ENCODE results near the gene RNF150.
"Not testable (repeated sequence)": the region's sequence is repeated elsewhere in the genome, so short reads cannot be mapped to it uniquely, and the experiment has no call there.

RNF150 gene

DNA sequence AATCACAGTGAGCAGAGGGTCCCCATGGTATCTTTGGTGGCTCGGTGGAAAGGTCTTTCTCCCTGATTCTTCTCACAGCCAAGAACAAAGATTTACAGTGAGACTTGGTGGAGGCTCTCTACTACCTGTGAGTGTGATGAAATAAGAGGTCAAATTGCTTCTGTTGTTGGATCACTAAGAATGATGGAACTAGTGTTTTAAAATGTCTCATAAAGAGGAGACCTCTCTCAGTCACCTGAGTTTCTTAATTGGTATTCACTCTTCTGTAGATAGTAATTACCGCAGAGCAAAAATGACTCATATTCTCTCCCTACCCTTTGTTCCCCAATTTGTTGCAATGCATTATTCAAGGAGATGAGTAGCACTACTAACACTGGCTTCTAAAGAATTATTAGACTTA, 276.2 kb downstream of the RNF150 start:
- DNase-seq = no peak

DNA sequence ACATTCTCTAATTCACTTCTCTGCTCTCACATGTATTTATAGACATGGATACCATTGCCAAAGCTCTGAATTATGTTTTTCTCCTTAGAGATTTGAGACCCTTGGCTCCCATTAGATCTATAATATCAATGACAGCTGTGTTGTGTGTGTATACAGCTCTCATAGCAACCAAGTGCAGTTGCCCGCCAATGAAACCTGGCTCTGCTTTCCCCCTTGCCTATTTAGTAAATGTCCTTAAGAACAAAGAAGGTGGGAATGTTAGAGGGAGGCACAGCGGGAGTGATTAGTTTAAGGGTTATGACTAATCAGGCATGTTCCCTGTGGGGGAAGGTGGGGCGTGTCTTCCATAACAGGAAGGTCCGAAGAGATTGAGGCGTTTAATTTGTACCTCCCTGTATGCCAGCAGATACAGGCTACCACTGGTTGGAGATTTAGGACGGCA, 276.6 kb downstream of the RNF150 start:
- DNase-seq = no peak

DNA sequence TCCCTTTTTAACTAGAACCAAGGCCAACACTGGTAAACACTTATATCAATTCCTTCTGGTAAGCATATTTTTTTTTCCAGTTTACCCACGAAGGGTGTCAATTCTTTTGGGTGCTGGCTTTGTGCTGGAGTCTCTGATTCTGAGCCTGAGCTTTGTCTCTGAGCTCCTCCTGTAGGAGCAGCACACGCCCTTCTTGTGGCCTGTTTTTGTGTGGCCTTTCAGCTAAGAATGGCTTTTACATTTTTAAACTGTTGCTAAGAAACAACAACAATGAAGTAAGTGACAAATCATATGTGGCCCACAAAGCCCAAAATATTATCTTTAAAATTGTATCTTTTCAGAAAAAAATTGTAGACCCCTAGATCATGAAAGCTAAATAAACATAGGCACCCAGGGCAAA, 279.1 kb downstream of the RNF150 start:
- no peak for DNase-seq

DNA sequence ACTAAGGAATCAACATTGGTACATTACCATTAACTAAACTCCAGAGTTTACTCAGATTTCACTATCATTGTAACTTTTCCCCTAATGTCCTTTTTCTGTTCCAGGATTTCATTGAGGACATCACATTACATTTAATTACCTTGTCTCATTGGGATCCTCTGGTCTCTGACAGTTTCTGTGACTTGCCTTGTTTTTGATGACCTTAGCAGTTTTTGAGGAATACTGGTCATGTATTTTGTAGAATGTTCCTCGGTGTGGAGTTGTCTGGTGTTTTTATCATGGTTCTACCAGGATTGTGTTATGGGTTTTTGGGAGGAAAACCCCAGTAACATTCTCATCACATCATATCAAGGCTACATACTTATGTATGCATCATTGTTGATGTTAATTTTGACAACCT, 281.5 kb downstream of the RNF150 start:
- DNase-seq = no peak

GRCh38 chr4:140851032-140851636, 282.1 kb downstream of the RNF150 start:
- peak; percentile 2 to 9 for DNase-seq

- DNase-seq = no peak
Measured at GRCh38 chr4:140849526-140849925, 283.7 kb downstream of the RNF150 start.

- DNase-seq = no peak
Measured at GRCh38 chr4:140846736-140847135, 286.5 kb downstream of the RNF150 start.

DNA sequence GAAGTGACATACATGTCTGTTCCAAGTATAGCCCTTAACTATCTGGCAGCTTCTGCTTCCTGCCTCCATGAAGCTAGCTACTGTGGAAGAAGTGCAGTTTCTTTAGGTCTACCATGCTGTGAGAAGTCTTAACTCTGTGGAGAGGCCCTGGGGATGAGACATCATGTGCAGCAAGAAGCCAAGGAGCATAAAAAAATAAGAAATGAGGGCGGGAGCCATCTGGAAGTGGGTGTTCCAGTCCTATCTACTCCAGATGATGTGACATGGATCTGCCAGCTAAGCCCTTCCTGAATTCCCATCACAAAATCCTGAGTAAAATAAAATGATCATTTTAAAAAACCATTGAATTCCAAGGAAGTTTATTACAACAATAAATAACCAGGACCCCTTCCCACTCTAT, 289.2 kb downstream of the RNF150 start:
- no peak for DNase-seq

GRCh38 chr4:140841186-140841585, 292.1 kb downstream of the RNF150 start:
- DNase-seq = no peak

- no peak for DNase-seq
Measured at GRCh38 chr4:140839888-140840790, 293.1 kb downstream of the RNF150 start.

DNA sequence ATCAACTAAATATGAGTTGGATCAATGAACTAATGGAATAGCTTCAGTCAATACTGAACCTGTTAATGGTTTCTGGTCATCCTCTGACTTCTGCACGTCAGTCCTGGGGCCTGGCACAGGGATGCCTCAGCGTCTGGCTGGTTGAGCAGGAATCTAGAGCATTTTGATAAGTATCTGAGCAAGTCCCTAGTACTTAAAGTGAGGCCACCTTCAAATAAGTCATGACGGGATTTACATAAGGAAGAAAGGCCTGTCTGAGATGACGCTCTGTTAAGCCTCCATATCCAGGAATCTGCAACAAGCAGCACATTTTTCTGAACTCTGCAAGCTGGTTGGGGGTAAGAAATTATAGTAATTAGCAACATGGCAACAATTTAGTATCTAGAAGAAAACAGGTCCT, 293.9 kb downstream of the RNF150 start:
- no peak for DNase-seq

GRCh38 chr4:140837736-140838135, 295.5 kb downstream of the RNF150 start:
- DNase-seq = no peak

DNA sequence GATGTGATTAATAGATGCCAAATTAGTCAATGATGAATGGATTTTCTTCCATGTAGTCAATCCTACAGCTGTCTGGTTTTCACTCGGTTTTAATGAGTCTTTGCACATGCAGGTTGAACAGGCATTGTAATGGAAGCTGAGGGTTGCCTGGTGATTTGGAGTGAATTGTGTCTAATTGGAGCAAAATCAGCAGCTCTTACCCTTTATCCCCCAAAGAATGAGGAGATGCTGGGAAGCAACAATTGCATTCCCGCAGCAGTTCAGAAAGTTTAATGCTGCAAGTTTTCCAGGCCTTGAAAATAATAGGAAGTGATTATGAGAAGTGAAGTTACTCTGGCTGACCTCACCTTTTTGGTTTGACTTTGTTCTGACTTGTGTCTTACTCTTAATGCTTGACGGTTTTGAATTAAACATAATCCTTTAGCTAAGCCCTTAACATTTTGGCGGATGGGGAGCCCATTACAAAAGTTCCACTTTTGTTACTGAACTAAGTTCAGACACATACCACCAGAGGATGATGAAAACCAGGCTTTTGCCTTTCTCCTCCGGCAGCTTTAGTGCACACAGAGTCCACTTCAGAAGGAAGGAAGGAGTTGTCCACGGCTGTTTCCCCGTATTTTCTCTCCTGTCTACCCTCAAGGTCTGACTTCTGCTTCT, 298.3 kb downstream of the RNF150 start:
- DNase-seq = no peak

DNA sequence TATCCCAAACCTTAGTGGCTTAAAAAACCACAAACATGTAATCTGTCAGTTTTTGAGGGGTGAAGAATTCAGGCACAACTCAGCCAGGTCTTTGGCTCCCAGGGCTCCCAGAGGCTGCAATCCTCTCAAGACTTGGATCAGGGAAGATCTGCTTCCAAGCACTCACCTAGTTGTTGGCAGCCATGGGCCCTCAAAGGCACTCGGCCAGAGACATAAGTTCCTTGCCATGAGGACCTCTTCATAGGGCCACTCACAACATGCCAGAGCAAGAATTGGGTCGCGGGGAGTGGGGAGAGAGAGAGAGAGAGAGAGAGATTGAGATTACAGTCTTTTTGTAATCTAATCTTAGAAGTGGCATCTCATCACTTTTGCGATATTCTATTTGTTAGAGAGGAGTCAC, 300.0 kb downstream of the RNF150 start:
- DNase-seq = no peak

- DNase-seq = no peak
Measured at GRCh38 chr4:140829825-140830224, 303.4 kb downstream of the RNF150 start.

GRCh38 chr4:140826701-140827027, 306.6 kb downstream of the RNF150 start:
- no peak for DNase-seq

DNA sequence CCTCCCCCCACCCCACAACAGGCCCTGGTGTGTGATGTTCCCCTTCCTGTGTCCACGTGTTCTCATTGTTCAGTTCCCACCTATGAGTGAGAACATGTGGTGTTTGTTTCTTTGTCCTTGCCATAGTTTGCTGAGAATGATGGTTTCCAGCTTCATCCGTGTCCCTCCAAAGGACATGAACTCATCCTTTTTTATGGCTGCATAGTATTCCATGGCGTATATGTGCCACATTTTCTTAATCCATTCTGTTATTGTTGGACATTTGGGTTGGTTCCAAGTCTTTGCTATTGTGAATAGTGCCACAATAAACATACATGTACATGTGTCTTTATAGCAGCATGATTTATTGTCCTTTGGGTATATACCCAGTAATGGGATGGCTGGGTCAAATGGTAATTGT, 312.7 kb downstream of the RNF150 start:
- DNase-seq = not testable (repeated sequence)

DNA sequence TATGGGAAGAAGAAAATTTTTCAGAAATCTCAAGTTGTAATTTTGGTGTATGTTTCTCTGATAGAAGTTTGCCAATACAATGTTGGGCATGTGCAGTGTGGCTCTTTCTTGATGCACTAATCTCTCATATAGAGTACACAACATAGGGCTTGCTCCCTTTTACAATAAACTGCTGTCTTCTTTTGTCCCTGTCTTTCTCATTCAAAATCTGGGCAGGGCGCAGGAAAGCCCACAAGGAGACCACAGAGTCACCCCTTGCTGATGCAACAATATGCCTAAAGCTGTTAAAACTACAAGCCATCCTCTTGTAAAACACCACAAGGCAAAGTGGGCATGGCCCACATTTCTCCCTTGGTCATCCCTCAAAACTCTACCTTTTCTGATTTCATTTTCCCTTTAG, 313.7 kb downstream of the RNF150 start:
- no peak for DNase-seq

DNA sequence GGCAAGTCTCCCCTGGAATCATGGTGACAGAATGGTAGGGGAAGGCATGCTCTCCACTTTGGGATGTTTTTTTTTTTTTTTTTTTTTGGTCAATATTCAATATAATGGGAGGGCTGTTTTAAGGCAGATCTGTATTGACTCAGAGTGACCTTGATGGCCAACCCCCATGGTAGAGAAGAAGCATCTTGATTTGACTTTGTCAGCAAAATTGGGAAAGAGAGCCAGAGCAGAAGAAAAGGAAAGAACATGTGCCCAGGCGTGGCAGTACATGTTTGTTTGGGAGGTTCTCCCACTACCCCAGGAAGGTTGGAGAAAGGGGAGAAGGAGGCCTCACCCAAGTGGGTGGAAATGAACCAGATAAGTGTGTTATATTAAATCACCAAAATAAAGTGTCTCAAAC, 314.8 kb downstream of the RNF150 start:
- no peak for DNase-seq

DNA sequence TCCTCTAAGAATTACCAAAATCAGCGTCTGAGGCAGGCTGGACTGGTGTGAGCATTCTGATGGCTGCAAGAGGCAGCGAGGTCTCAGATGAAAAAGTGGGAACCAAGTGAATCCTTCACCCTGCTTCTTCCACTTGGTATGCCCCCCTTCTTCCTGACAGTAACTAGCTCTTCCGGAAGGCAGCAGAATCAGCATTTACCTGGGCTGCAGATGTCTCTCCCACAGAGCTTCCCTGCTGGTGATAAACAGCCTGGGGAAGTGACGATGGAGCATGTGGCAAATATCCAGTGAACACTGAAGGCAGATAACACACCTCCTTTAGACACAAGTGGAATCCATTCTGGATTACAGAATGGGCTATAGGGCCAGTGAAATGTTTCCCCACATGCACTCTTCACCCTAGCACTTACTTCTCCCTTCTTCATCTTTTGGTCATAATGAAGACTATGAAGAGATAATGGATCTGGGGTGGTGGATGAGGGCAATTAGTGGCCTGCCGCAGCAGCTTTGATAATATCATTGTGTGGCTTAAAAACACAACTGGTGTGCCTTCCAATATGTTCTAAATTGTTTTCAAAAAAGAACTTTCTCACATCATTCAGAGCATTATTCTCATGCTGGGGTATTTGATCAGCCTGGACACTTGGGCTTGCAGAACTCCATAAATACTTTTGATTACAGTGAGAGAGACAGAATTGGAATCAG, 316.3 kb downstream of the RNF150 start:
- no peak for DNase-seq

DNA sequence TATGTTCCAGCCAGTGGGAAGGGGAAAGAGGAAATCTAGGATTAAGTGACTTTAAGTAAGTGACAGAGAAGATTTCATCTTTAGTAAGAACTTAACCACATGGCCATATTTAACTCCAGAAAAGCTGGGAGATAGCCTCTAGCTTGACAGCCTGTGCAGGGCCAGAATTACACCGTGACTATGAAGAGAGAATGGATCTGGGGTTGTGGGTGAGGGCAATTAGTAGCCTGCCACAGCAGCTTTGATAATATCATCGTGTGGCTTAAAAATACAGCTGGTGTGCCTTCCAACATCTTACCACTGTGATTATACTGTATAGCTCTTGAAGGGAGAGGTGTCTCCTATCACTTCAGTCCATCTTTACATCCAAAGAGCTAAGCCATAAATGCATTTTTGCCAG, 319.5 kb downstream of the RNF150 start:
- DNase-seq = no peak

DNA sequence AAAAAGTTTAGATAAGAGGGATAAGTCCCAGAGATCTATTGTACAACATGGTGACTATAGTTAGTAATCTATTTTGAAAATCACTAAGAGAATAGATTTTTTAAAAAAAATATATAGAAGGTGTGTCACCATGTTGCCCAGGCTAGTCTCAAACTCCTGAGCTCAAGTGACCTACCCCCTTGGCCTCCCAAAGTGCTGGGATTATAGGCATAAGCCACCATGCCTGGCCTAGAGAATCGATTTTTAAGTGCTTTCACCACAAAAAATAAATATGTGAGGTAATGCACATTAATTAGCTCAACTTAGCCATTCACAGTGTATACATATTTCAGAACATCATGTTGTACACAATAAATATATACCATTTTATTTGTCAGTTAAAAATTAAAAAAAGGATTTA, 320.4 kb downstream of the RNF150 start:
- DNase-seq = no peak

GRCh38 chr4:140811429-140811828, 321.8 kb downstream of the RNF150 start:
- DNase-seq = no peak

Measured in stimulated activated CD4-positive, alpha-beta T cell treated with anti-CD3 and anti-CD28 coated beads, Interleukin-2, amount 100 ng/mL, for 48 hours (primary cell).